NCI-H1092 treated with DMSO at 0.1 percent for 48 hours (cell line): ENCODE results near the gene AUP1.

Experiments used
- DNase-seq: peaks from one replicate; lab custom pipeline; 2025; lab: John Stamatoyannopoulos, UW

AUP1 gene

DNA sequence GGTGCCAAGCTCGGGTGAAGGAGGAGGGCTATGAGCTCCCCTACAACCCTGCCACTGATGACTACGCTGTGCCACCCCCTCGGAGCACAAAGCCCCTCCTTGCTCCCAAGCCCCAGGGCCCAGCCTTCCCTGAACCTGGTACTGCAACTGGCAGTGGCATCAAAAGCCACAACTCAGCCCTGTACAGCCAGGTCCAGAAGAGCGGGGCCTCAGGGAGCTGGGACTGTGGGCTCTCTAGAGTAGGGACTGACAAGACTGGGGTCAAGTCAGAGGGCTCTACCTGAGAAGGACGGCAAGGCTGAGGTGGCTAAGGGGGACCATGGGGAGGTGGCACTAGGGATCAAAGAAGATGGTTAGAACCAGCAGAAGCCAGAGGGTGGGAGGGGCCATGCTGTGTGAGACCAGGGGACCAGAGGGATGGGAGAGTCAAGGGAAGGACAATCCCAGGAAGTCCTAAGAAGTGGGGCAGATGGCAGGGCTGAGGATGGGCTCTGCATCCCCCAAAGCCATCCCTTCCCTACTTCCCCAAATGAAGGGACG lies 27.4 kb upstream of the AUP1 start:
- no peak for DNase-seq

DNA sequence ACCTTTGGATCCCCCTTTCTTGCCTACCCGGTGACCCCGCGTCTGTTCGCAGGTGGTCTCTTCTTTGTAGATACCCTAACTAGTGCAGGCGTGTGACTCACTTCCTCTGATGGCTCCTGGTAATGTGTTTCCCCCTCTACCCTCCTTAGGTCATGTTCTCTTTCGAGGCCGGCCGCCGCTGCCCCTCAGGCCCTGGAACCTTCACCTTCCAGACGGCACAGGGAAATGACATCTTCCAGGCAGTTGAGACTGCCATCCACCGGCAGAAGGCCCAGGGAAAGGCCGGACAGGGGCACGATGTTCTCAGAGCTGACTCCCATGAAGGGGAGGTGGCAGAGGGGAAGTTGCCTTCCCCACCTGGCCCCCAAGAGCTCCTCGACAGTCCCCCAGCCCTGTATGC lies 26.7 kb upstream of the AUP1 start:
- no peak for DNase-seq

DNA sequence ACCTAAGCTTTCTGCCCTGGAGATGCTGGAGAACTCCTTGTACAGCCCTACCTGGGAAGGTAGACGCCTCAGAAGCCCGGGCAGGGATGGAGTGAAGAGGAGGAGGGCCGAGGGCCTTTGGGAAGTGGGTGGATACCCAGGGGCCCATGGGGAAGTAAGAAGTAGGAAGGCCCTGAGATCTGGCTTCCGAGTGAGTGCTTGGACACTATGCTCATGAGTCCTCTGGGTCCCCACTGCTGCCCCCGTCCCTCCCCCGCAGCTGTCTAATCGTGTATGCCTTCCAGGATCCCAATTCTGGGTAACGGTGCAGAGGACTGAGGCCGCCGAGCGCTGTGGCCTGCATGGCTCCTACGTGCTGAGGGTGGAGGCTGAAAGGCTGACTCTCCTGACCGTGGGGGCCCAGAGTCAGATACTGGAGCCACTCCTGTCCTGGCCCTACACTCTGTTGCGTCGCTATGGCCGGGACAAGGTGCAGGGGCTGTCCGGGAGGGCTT lies 26.2 kb upstream of the AUP1 start:
- DNase-seq, result no peak

DNA sequence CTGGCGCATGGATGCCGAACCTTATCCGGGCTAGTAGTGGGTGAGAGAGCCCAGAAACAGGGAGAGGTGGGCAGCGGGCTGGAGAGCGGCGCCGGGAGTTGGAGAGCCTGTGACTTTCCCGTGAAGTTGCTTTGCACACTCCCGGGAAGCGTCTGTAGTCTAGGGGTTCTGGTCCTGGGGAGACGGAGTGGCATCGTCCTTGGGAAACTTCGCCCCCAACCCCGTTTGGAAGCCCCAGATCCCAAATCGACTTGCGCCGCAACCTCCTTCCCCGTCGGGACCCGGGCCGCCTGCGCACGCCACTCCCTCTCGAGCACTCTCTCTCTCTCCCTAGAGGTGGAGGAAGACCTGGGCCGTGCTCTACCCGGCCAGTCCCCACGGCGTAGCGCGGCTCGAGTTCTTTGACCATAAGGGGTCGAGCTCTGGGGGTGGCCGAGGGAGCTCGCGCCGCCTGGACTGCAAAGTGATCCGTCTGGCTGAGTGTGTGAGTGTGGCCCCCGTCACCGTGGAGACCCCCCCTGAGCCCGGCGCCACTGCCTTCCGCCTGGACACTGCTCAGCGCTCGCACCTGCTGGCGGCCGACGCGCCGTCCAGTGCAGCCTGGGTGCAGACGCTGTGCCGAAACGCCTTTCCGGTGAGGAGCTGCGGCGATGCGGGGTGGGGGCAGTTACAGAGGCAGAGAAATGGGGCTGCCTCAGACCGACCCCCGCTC lies 25.5 kb upstream of the AUP1 start:
- no peak for DNase-seq

DNA sequence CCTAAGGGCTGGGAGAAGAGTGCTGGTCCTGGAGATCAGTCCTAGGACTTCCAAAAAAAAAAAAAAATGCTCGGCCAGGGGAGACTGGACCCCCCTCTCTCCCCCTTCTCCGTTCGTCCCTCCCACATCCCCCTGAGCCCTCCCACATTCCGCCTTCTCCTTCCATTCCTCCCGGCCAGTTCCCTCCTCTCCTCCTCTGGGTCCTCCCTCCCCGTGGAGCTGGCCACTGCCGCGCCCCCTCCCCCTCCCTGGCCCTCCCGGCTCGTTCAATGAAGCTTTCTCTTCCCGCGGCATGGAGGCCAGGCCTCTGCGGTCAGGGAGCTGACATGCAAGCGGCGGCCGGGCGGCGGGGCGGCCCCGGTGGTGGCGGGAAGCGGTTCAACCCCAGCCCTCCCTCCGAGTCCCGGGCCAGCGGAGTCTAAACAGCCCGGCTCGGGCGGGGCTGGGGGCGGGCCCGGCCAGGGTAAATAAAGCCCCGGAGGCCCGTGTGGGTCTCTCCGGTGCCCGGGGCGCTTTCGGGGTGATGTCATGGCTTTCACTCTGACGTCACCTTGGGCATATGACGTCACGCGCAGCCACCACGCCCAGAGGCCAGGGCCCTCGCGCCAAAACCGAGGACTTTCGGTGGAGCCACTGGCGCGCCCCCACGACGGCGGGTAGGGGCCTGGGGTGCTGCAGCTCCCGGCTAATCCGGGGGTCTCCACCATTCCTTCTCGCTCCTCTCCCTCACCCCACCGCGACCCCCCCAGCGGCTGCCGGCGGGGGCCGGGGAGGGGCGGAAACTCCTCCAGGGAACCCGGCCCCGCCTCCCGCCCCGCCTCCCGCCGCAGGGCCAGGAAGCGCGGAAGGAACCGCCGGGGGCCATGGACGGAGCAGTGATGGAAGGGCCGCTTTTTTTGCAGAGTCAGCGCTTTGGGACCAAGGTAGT lies 24.6 kb upstream of the AUP1 start, which contains the start of the genes DOK1 and LOXL3:
DOK1 (plus strand) TSS at position 829 of the 928 bp plus-strand sequence; CDS start at position 864, 35 bp downstream.
LOXL3 (minus strand) TSS at position 51 of the 928 bp plus-strand sequence. CDS start 1,308 bp downstream, outside the sequence.
- DNase-seq, result peak; percentile 54

DNA sequence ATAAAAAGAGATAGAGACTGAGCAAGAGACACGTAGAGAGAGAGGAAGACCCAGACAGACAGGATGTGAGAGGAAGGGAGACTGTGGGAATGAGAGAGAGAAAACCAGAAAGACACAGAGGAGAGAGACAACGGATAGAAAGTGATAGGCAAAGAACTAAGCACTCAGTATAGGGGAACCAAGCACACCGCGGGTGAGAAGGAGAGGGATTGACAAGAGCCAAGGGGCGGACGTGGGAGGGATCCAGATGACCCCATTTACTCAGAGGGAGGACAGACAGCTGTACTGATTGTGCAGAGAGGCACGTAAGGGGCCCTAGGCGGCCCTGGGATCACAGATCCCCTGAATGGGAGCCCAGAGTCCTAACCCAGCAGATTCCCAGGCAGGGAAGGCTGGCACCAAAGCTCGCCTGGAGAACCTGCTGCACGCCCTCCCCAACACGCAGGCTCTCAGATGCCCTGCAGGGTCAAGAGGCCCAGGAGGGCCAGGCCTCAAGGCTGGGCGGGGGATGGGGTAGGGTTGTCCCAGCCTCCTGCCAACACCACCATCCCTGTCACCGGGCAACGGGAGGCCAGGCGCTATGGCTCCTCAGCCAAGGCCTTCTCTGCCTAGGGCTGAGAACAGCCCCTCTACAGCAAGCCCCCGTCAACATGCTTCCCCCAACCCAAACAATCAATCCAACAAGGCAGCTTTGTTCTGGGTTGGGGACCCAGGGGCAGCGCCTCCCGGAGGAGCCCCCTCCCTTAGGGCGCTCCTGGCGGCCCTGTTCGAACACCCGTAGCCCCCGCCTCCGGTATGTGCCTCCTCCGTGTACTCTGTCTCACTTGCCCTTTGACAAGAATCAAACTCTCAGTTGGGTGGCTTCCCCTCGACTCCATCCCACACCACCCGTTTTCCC lies 23.7 kb upstream of the AUP1 start:
- no peak for DNase-seq

DNA sequence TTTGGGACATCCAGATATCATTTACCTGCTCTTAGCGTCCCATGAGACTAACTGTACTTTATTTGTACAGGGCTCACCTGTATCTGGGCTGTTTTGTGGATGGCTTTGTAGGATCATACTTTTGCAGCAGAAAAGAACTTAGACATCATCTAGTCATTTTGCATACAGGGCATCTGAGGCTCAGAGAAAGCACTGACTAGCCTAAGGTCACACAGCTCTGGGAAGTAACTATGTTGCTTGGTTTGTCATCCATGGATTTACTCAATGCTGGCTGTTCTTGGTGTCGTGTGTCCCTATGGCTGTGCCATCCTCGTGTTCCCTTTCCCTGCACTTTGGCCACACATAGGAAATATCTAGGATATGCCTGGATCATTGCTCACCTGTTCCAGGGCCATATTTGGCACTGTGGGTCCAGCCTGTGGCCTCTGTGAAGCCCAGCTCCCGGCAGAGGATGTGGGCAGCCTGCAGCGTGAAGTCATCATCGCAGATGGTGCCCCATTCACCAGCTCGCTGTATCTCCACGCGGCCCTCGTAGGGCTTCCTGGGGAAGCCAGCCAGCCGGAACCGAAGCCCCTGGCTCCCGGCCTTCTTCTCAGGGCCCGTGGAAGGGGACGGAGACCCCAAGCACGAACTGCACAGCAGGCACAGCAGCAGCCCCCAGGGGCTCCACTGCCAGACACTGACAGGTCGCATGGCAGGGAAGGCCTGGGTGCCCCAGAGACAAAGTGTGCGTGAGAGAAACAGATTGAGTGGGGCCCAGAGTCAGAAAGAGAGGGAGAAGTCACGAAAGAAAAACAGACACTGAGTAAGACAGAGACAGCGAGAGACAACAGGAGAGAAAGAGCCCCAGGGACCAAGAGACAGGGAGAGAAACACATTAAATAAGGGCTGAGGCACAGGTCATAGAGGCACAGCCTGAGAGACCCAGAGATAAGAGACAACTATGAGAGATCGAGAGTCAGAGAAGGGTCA lies 22.7 kb upstream of the AUP1 start:
- no peak for DNase-seq

DNA sequence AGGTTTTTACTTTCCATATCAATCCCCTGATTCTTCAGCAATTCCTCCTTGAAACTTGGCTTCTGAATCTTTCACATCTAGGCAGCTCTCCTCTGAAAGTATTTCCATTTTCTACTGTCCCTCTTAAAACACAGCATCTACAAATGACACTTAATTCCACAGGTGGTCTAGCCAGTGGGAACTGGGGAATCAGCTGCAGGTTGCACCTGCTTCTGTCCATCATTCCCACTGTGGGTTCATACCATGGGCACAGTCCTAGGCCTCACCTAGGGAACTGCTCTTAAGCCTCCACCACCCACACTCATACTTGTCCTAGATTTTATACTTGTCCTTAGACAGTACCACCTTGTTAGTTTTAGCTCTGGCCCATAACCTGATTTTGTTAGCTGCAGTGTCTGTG lies 22.0 kb upstream of the AUP1 start:
- DNase-seq, result no peak

DNA sequence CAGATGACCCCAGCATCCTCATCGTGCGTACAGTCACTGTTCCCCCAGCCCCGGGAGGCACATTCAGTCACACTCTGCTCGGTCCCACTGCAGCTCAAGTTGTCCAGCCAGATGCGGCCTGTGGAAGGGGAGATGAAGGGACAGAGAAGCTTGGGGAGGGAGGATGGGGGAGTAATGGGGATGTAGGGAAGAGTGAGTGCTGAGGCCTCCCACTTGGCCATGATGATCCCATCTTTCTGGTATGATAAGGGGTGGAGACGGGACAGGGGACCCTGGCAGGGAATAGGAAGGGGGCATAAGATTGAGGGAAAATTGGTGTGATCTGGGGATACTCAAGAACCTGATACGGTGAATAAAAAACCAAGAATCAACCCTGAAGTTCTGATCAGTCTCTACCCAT lies 20.7 kb upstream of the AUP1 start:
- no peak for DNase-seq

DNA sequence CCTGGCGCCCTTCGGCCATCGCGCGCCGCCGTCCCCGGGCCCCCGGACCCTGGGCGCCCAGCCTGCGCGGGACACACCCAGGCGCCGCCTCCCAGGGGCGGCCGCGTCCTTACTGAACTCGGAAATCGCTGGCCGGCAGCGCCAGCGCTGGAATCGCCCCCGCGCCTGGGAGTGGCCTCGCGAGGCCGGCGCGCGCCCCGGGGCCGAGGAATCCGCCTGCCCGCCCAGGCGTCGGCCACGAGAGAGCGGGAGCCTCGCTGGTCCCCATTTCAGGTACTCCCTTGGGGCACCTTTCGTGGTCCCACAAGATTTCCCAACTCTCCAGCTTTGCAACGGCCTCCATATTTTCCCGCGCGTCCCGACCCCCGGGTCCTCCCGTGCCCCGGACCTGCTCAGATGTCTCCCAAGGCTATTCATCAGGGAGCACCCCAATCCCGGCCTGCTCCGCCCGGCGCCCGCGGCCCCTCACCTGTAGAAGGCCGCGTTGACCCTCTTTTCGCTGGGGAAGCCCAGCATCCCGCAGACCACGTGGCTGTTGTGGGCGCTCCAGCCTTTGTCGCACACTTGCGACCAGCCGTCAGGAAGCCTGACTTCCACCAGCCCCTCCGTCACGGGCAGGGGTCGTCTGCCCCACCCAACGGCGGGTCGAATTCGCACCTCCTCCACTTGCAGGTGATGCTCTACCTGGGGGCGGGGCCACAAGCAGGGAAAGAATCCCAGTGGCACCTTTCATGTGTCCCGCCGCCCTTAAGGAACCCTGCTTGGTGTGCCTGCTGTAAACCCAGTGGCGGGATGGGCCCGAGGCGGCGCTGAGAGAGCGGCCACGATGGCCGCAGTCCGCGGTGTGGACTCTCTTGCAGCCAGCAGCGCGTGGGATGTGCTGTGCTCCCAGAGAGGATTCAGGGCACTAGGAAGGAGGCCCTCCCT lies 19.7 kb upstream of the AUP1 start:
- DNase-seq, result peak; percentile 22

DNA sequence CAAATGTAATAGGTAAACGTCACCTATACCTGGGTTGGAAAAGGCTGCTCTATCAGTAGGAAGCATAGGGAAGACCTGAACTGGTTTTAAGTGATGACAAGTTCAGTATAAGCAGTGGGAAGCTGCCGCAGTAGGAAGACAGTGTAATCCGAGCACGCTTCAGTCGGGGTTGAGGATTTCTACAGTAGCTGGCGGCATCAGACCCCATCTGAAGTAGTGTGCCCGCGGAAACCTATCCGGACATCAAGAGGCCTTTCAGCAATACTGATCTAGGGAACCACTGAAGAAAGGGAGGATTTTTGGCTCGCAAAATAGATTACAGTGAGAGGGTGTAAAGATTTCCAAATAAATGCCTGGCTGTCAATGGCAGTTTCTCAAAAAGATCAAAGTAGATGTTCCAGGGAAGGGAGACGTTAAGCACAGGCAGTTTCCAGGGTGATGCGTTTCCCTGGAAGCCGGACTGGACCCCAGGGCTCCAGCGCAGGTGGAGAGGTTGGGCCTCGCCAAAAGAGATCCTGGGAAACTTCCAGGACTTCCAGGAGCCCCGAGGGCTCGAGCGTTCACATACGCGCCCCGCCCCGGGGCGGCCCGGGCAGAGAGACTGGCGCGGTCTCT lies 18.9 kb upstream of the AUP1 start:
- peak; percentile 65 for DNase-seq

DNA sequence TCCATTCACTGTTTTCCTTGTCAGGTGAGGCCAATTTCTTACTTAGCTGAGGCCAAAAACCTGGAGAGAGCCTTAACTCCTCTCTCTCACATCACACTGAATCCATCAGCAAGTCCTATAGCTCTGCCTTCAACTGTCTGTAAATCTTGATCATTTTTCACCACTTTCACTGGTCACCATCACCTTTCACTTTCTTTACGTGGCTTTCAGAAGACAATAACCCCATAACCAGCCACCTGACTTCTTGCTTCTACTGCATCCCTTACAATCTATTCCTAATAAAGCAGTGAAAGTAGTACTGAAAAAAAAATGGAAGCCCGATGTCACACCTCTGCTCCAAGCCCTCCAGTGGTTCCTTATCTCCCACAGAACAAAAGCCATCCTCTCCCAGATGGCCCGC lies 16.5 kb upstream of the AUP1 start:
- no peak for DNase-seq

DNA sequence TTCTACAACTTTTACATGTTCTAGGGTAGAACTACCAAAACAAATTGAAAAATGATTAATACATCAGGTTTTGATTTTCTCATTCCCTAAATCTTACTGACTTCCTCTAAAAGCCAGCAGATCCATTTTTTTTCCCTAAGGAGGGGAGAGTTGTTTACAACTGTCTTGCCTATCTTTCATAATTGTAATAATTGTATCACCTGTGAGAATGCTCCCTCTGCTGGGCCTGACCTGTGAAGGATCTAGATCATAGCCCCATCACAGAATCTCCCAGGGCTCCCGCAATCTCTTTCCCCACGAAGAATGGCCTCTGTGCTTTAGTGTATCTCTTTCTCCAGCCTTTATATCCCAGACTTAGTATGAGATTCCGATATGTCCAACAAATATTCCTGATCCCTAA lies 15.1 kb upstream of the AUP1 start:
- DNase-seq, result no peak

DNA sequence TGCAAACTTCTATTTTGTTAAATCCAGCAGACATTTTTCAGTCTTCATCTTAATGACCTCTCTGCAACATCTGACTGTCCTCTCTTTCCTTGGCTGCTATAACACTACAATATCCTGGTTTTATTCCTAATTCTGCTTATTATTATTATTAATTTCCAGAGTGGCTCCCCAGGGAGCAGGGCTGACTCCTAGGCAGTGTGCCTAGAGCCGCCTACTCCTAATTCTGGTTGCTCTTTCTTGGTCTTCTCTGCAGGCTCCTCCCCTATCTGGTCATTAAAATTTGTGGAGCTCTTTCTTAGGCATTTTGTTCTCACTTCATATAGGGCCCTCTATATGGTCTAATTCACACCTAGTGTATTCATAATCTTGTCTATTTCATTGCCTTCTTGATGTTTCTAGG lies 13.5 kb upstream of the AUP1 start:
- no peak for DNase-seq

DNA sequence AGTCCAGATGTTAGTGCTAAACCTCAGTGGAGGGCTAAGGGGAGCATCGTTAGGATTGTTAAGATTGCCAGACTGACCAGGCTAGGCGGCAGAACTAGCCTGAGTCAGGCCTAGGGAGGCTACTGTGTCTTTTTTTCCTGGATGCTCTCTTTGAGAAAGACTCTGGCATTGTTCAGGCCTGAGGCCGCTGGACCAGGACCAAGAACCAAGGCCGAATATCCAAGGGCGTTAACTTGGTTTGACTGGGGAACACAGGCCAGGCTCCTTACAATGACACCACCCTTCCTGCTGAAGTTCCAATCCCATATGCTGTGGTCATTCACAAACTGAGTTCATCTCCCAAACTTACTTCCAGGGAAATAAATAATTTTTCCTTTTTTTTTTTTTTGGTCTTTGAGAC lies 10.8 kb upstream of the AUP1 start:
- no peak for DNase-seq

DNA sequence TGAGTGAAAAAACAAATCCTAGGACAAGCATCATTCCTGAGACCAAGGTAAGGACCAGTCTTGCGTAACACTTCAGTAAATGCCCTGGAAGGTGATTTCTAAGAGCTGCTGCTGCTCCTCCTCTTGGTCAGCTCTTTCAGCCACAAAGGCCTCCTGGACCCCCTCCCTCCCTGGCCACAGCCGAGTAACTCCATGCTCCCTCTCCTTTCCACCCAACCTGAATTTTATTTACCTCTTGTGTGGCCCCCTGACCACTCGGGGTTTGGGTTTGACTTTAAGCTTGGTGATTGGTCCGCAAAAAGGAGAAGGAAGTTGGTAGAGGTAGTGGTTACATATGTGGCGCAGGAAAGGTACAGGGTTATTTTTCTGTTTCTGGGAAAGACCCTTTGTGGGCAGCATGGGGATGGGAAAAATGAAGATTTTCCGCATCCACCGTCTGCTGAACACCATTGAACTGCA lies 9.4 kb upstream of the AUP1 start:
- no peak for DNase-seq

DNA sequence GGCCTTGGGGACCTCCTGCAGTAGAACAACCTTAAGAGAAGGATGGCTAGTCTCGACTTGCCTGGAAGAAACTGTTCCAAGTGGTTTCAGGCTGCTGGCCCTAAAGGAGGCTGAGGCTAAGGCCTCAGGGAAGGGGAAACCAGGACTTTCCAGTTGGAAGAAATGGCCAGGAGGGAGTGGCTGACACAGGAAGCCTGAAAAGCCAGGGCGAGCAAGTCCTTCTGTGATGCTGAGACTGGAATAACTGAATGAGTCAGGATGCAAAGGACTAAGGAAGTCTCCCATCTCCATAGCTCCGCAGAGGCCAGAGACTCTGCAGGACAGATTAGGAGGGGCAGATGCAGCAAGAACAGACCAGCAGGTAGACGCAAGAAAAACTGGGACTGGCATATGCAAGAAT lies 7.6 kb upstream of the AUP1 start:
- DNase-seq, result no peak

DNA sequence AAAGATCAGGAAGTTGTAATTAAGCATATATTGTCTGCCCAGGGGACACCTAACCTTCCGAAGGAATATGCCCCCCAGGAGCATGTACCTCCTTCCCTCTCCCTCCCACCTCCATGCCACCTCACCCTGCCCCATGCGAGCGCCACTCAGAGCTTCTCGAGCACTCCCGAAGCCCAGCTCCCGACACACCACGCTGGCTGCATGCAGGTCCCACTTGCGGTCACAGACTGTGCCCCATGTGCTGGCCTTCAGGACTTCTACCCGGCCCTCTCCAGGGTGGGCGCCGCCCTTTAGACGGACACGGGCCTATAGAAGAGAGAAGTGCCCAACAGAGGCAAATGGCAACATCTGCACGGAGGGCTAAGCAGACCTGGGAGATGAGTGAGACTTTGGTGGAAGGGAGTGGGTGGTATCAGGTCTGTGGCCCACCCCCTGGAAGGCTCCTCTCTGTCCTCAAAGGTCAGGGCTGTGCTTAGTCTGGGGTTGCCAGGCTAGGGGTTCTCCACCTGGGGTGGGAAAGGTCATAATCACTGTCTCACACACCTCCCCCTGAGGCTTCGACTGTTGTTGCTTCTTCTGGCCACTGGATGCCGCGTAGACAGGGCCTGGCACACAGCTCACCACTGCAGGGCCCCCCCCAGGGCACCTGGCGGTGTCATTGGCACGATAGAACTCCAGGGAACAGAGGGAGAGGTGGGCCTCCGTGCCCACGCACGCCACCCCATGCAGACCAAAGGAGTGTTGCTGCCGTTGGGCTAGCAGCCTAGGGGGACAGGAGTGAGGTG lies 6.9 kb upstream of the AUP1 start:
- DNase-seq, result no peak
